Neuron (in vitro differentiated cells): ENCODE data around the gene CEACAM20.
"Not testable (repeated sequence)": the region's sequence is repeated elsewhere in the genome, so short reads cannot be mapped to it uniquely, and the experiment has no call there.

Experiments used
- H2AFZ ChIP-seq: one replicate; pipeline ENCODE4 v1.6.1; 2013; ENCODE audit warnings: low read depth, mild to moderate bottlenecking, inconsistent platforms, low read length, moderate library complexity
- H3K27me3 ChIP-seq: one replicate; pipeline ENCODE4 v1.6.1; 2013; ENCODE audit warnings: low read length; ENCODE audit not compliant: insufficient read depth
- H3K36me3 ChIP-seq: one replicate; pipeline ENCODE4 v1.6.1; 2013; ENCODE audit warnings: low read length; ENCODE audit not compliant: insufficient read depth
- H3K4me1 ChIP-seq: one replicate; pipeline ENCODE4 v1.6.1; 2013; ENCODE audit warnings: low read length; ENCODE audit not compliant: insufficient read depth
- H3K4me3 ChIP-seq: 2 replicates; pipeline ENCODE4 v1.5.1; 2013; ENCODE audit warnings: mild to moderate bottlenecking, low read length, moderate library complexity
- H3K9me3 ChIP-seq: one replicate; pipeline ENCODE4 v1.6.1; 2013; ENCODE audit warnings: low read length

Gene CEACAM20

DNA sequence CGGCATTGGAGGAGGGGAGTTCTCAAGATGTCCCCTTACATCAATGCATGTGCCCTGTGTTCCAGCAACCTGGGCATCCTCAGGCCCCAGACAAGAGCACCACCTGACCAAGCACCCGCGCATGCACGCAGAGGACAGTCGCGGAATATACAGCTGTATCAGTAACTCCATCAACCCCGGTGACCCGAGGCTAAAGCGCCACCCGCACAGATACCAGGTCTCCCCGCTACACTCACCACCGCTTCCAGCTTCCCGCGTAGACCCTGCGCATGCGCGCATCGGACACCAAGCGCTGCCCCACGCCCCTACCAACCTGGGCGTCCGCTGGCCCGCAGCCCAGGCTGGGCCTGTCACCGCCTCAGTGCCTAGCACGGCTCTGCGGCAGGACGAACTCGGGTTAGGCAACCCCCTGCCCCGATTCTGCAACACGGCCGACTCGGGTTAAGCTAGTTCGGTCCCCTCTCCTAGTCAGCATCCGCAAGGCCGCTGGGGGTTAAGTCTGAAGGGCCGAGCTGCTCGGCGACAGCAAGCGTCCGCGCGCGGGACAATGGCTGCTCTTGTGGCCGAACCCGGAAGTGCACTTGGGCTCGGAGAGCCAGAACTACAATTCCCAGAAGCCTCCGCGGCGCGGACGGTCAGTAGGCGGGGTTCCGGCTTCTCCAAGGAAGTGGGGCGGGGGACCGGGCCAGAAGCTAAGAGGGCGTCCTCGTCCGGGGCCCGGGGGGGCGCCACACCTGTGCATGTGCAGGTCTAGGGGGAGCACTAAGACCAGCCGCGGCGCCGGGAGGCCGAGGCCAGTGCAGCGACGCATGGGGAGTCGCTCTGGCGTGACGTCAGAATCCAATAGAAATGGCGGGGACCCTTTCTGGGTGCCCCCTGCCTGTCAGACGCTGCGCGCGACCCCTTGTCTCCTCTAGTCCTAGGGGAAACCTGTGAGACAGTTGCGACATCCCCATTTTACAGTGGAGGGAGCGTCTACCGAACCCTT, 29.2 kb downstream of the CEACAM20 start, which contains the start of gene ZNF180:
ZNF180 (minus strand) TSS at position 561 of the 988 bp plus-strand sequence. CDS start 3,188 bp downstream, outside the sequence.
- Histone ChIP-seq H3K4me3 (peak within 1 kb of the TSS; percentile 92), H2AFZ (peak within 1 kb of the TSS; percentile 31), H3K27me3 (no peaks in the 10 kb centered on the region), H3K36me3 (peaks cover 30% of the 10 kb centered on the region), H3K4me1 (peaks cover 13% of the 10 kb centered on the region), H3K9me3 (peaks cover 37% of the 10 kb centered on the region)

DNA sequence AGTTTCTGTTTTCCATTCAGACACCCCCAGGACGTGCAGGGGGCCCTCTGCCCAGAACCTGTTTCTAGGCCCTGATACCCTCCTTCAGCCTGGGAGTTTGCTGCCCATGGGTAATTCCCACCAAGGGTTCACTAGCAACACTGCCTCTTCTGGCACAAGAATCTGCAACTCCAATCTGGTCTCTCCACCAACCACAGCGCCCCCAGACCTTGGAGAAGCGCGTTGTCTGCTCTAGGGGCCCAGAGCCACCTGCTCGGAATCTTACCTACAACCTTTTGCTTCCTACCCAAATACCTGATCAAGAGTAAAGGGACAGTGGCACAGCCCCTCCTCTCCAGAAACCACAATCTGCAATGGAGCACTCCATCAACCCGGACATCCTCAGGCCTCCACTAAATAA, 29.9 kb downstream of the CEACAM20 start:
- Histone ChIP-seq H2AFZ (peak overlapping the region; percentile 31), H3K9me3 (peaks cover 44% of the 10 kb centered on the region), H3K27me3 (no peaks in the 10 kb centered on the region)

DNA sequence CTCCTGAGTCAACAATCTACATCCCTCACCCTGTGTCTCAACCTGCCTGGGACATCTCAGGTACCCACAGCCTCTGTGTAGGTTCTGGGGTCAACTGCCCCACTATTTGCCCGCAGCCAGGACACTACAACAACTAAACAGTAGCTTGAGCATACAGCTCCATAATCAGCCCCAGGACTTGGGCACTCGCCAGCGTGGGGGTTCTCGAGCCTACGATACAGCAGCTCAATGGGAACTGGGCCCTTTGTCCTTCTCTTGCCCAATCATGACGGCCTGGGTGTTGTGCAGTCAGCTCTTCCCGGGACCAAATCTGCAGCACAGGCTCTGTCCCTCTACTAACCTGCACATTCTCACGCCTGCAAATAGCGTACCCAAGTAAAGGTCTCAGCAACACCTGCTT, 30.5 kb downstream of the CEACAM20 start:
- peaks cover 13% of the 10 kb centered on the region for H3K4me1 ChIP-seq
- H3K36me3 ChIP-seq = peaks cover 43% of the 10 kb centered on the region
- peak overlapping the region; percentile 92 for H3K4me3 ChIP-seq
- H3K27me3 ChIP-seq = no peaks in the 10 kb centered on the region
- H2AFZ ChIP-seq = no peak overlapping the region
- peaks cover 49% of the 10 kb centered on the region for H3K9me3 ChIP-seq

More for the DNA sequence above, 29.9 kb downstream of the CEACAM20 start:
- peaks cover 37% of the 10 kb centered on the region for H3K36me3 ChIP-seq
- H3K4me3 ChIP-seq = peak overlapping the region; percentile 92
- H3K4me1 ChIP-seq = peaks cover 13% of the 10 kb centered on the region

DNA sequence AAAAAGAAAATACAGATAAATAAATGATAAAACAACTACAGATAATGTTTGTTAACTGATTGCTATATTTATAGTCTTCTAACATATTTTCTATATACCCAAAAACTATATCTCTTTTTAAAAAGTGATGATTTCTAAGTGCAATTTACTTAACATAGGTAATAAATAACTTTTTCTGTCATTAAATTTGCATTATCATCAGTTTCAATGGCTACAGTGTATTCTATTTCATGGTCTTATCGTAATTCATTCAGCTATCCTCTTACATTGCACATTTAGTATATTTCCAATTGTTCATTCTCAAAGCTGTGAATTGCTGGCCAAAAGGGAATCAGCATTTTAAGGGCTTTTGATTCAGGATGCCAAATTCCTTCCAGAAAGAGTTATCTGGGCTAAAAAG, 32.8 kb downstream of the CEACAM20 start:
- no peak overlapping the region for H3K4me3 ChIP-seq
- peaks cover 71% of the 10 kb centered on the region for H3K9me3 ChIP-seq
- H3K36me3 ChIP-seq = peaks cover 66% of the 10 kb centered on the region
- H3K27me3 ChIP-seq = no peaks in the 10 kb centered on the region
- no peak overlapping the region for H2AFZ ChIP-seq
- H3K4me1 ChIP-seq = peaks cover 13% of the 10 kb centered on the region

DNA sequence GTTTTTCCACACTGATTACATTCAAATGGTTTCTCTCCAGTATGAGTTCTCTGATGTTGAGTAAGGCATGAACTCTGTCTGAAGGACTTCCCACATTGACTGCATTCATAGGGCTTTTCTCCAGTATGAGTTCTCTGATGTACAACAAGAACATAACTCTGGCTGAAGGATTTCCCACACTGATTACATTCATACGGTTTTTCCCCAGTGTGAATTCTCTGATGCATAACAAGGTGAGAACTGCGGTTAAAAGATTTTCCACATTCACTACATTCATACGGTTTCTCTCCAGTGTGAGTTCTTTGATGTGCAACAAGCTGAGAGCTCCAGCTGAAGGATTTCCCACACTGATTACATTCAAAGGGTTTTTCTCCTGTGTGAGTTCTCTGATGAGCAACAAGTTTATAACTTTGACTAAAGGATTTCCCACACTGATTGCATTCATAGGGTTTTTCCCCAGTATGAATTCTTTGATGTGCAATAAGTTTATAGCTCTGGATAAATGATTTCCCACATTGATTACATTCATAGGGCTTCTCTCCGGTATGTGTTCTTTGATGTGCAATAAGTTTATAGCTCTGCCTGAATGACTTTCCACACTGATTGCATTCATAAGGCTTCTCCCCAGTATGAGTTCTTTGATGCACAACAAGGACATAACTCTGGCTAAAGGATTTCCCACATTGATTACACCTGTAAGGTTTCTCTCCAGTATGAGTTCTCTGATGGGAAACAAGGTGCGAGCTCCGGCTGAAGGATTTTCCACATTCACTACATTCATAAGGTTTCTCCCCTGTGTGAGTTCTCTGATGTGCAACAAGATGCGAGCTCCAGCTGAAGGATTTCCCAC, 52.7 kb downstream of the CEACAM20 start:
- no peak overlapping the region for H2AFZ ChIP-seq
- peaks cover 90% of the 10 kb centered on the region for H3K9me3 ChIP-seq
- H3K4me1 ChIP-seq = no peaks in the 10 kb centered on the region
- H3K4me3 ChIP-seq = no peak overlapping the region
- H3K36me3 ChIP-seq = peaks cover 72% of the 10 kb centered on the region
- no peaks in the 10 kb centered on the region for H3K27me3 ChIP-seq

DNA sequence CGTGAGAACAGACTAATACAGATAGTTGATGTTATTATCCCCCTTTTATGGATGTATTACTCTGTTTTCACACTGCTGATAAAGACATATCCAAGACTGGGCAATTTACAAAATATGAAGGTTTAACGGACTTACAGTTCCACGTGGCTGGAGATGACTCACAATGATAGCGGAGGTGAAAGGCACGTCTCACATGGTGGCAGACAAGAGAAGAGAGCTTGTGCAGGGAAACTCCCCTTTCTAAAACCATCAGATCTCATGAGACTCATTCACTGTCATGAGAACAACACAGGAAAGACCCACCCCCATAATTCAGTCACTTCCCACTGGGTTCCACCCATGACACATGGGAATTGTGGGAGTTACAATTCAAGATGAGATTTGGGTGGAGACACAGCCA, 60.7 kb downstream of the CEACAM20 start:
- H2AFZ ChIP-seq, H3K36me3 ChIP-seq, H3K27me3 ChIP-seq, H3K4me3 ChIP-seq, H3K4me1 ChIP-seq: not testable (repeated sequence)
- H3K9me3 ChIP-seq = peaks cover 13% of the 10 kb centered on the region

DNA sequence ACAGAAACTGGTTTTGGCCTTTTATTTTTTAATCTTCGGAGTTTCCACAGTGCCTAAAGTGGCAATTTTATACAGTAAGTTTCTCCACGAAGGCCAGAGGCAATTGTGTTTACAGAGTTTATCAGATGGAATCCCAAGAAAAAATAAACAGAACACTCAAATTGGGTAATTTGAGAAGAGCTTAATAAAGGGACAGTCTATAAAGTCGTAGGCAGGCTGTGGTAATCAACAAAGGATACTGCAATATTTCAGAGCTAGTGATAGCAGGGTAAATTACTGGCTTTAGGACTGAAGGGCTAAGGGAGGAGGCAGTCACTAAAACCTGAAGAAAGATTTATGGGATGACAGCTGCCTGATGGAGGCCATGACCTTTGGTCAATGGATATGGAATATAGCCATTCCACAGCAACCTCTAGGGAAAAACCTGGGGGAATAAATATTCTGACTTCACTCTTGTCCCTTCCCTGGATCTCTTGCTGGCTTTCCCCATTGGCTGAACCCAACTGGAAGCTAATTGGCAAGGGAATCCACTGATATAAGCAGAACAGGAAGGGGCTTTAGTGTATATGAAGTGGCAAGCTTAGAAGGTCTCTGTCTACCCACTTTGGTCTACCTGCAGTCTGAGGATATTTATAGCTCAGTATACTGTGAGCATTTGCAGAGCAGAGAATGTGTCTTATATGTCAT, 66.7 kb downstream of the CEACAM20 start:
- not testable (repeated sequence) for H3K4me1 ChIP-seq, H3K4me3 ChIP-seq

More for the DNA sequence above, 66.7 kb downstream of the CEACAM20 start:
- not testable (repeated sequence) for H3K36me3 ChIP-seq, H3K27me3 ChIP-seq, H2AFZ ChIP-seq, H3K9me3 ChIP-seq
